ENCODE results near the gene SMCHD1. TPM values are rescaled to one million over a fixed set of nuclear protein-coding genes. Genes with fewer than 3 reads are reported as not detected.

Gene SMCHD1
- total and polyA plus RNA-seq, 10 of the 15 experiments (the other 5 are each of a cell fraction or from before 2014, with no cell fraction given) = 6.0 to 110 (median 48.0) TPM

- no peak for TF ChIP-seq BMI1 (IDR thresholded peaks at IDR 0.05; ENCODE audit: borderline replicate concordance)
- TF ChIP-seq CHD4 (IDR thresholded peaks at IDR 0.05) = no peak
- no peak for TF ChIP-seq PAX5 (IDR thresholded peaks at IDR 0.05; ENCODE audit: borderline replicate concordance, low read depth, low read length)
- TF ChIP-seq, protein P1, sequence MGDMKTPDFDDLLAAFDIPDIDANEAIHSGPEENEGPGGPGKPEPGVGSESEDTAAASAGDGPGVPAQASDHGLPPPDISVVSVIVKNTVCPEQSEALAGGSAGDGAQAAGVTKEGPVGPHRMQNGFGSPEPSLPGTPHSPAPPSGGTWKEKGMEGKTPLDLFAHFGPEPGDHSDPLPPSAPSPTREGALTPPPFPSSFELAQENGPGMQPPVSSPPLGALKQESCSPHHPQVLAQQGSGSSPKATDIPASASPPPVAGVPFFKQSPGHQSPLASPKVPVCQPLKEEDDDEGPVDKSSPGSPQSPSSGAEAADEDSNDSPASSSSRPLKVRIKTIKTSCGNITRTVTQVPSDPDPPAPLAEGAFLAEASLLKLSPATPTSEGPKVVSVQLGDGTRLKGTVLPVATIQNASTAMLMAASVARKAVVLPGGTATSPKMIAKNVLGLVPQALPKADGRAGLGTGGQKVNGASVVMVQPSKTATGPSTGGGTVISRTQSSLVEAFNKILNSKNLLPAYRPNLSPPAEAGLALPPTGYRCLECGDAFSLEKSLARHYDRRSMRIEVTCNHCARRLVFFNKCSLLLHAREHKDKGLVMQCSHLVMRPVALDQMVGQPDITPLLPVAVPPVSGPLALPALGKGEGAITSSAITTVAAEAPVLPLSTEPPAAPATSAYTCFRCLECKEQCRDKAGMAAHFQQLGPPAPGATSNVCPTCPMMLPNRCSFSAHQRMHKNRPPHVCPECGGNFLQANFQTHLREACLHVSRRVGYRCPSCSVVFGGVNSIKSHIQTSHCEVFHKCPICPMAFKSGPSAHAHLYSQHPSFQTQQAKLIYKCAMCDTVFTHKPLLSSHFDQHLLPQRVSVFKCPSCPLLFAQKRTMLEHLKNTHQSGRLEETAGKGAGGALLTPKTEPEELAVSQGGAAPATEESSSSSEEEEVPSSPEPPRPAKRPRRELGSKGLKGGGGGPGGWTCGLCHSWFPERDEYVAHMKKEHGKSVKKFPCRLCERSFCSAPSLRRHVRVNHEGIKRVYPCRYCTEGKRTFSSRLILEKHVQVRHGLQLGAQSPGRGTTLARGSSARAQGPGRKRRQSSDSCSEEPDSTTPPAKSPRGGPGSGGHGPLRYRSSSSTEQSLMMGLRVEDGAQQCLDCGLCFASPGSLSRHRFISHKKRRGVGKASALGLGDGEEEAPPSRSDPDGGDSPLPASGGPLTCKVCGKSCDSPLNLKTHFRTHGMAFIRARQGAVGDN (IDR thresholded peaks at IDR 0.05) = peak; percentile 81
- TF ChIP-seq ESRRA (IDR thresholded peaks at IDR 0.05; ENCODE audit: low read length) = no peak
Observed at GRCh38 chr18:2655178-2655953, at the start of gene SMCHD1 (continued).

GRCh38 chr18:2606335-2606734 lies 49.2 kb upstream of the SMCHD1 start:
- ChIA-PET RAD21 (ENCODE audit: unreplicated experiment) (interaction anchor here (0.8 to 4.6 kb wide), 12 partner anchors 13 to 164 kb away, joined by 3 to 31 read pairs (median 6); partner anchors contain the start of genes METTL4, NDC80 and SMCHD1), CTCF (interaction anchor here (0.6 to 1.5 kb wide), 9 partner anchors 19 to 1742 kb away, joined by 3 to 8 read pairs (median 3); no protein-coding TSS in a partner anchor), POLR2A (interaction anchor here (1.2 to 2.3 kb wide), 4 partner anchors 30 to 49 kb away, joined by 5 to 13 read pairs (median 8); partner anchors contain the start of gene SMCHD1), SMC1A (ENCODE audit: uncharacterized antibody, unreplicated experiment) (interaction anchor here (0.6 to 2.9 kb wide), 20 partner anchors 11 to 84 kb away, joined by 3 to 24 read pairs (median 4); partner anchors contain the start of gene SMCHD1)
- in situ Hi-C loops (cut with MboI) = no loop called here
- peak overlapping the region; percentile 45 for H2AFZ ChIP-seq (ENCODE audit: control insufficient read depth, low read depth, low read length)
- FAIRE-seq (no peak), DNase-seq (ENCODE audit: low read depth, low spot score) (no peak), ATAC-seq (no peak)
- no peak overlapping the region for H3K4me3 ChIP-seq
- 98% methylated on average over 2 of the region's 2 CpGs for WGBS (ENCODE audit: insufficient coverage, insufficient replicate concordance, low lambda C conversion rate, missing lambda C conversion rate)
- H3K27me3 ChIP-seq (replicated peaks in 1 of 2; ENCODE audit: control insufficient read depth in 2 of 2, insufficient read depth in 2 of 2, low read length in 1 of 2) = no peaks in the 10 kb centered on the region
- no peaks in the 10 kb centered on the region for H4K20me1 ChIP-seq (ENCODE audit: control insufficient read depth, insufficient read depth)
- peaks cover 0 to 32% of the 10 kb centered on the region in 2 experiments for H3K36me3 ChIP-seq (ENCODE audit: control insufficient read depth in 2 of 2, insufficient read depth in 2 of 2, low read length in 1 of 2)
- H3K79me2 ChIP-seq (ENCODE audit: control insufficient read depth, insufficient read depth, low read length) = no peaks in the 10 kb centered on the region
- no peaks in the 10 kb centered on the region for H3K9me3 ChIP-seq (replicated peaks; ENCODE audit: control insufficient read depth, insufficient read depth, low read length)
- H3K4me2 ChIP-seq (ENCODE audit: control insufficient read depth, insufficient read depth) = no peak overlapping the region; the same call in 1 of the 2 replicates
- peak overlapping the region; percentile 46; the same call in 1 of the 2 replicates for H3K27ac ChIP-seq (ENCODE audit: control insufficient read depth, insufficient read depth)
- intact Hi-C loops (cut with micrococcal nuclease; ENCODE audit: unreplicated experiment) = no loop called here
- no peaks in the 10 kb centered on the region for H3K4me1 ChIP-seq (ENCODE audit: control insufficient read depth, insufficient read depth, low read length)
- H3K9ac ChIP-seq (ENCODE audit: control insufficient read depth, insufficient read depth, low read length) = no peak overlapping the region
- no TSS peak for BruUV-seq (replicated peaks)
- TF ChIP-seq JUND (IDR thresholded peaks at IDR 0.05; ENCODE audit: low read depth, low read length) = no peak
- no peak for TF ChIP-seq SMAD1 (IDR thresholded peaks at IDR 0.05; ENCODE audit: low read depth, partially characterized antibody)
- TF ChIP-seq MTA3 (IDR thresholded peaks at IDR 0.05; ENCODE audit: borderline replicate concordance, low read length) = no peak
- no peak for TF ChIP-seq HCFC1 (IDR thresholded peaks at IDR 0.05; ENCODE audit: low read length)
- no peak for TF ChIP-seq BHLHE40 (IDR thresholded peaks at IDR 0.05; ENCODE audit: borderline replicate concordance in 1 of 2, low read depth in 2 of 2, low read length in 1 of 2)
- TF ChIP-seq ASH2L (IDR thresholded peaks at IDR 0.05; ENCODE audit: borderline replicate concordance, low read depth) = no peak
- TF ChIP-seq BMI1 (IDR thresholded peaks at IDR 0.05; ENCODE audit: borderline replicate concordance) = no peak
- TF ChIP-seq MXI1 (IDR thresholded peaks at IDR 0.05; ENCODE audit: low read depth, low read length) = no peak
- TF ChIP-seq NRF1 (conservative IDR thresholded peaks at IDR 0.05; ENCODE audit: low read depth, low read length) = no peak
- no peak for TF ChIP-seq PAX5 (IDR thresholded peaks at IDR 0.05; ENCODE audit: borderline replicate concordance, low read depth, low read length)
